ENCODE measurements around the gene PIP5K1C. TPM values are rescaled to one million over a fixed set of nuclear protein-coding genes. Genes with fewer than 3 reads are reported as not detected.

Gene PIP5K1C
- total and polyA plus RNA-seq, 5 donors: 31.4 to 48.3 (median 39.7) TPM

GRCh38 chr19:3604227-3604986 is 95.9 kb downstream of the PIP5K1C start:
- DNase-seq (peak in 1 of 3 donors; percentile 33), ATAC-seq (no peak)
- WGBS: 75% methylated on average over 27 of the region's 27 CpGs
- Histone ChIP-seq H3K9me3 (ENCODE audit: control insufficient read depth, low read length) (no peaks in the 10 kb centered on the region), H3K27ac (ENCODE audit: low read length) (no peak overlapping the region), H3K4me1 (ENCODE audit: control insufficient read depth, insufficient read depth, low read length) (peaks cover 3% of the 10 kb centered on the region), H3K27me3 (ENCODE audit: control insufficient read depth, insufficient read depth) (no peaks in the 10 kb centered on the region), H3K4me3 (ENCODE audit: low read length) (no peak overlapping the region)
- intact Hi-C loops (cut with DNase I): no loop called here

GRCh38 chr19:3603121-3603811 is 97.0 kb downstream of the PIP5K1C start:
- Histone ChIP-seq H3K4me3 (ENCODE audit: low read length) (no peak overlapping the region), H3K4me1 (ENCODE audit: control insufficient read depth, insufficient read depth, low read length) (peaks cover 3% of the 10 kb centered on the region), H3K9me3 (ENCODE audit: control insufficient read depth, low read length) (no peaks in the 10 kb centered on the region), H3K27ac (ENCODE audit: low read length) (no peak overlapping the region), H3K27me3 (ENCODE audit: control insufficient read depth, insufficient read depth) (no peaks in the 10 kb centered on the region)
- intact Hi-C loops (cut with DNase I): no loop called here
- ATAC-seq: no peak
- DNase-seq: peak in 1 of 3 donors; percentile 53
- 64% methylated on average over 23 of the region's 23 CpGs for WGBS

- ATAC-seq (no peak), DNase-seq (no peak)
- Histone ChIP-seq H3K4me3 (ENCODE audit: low read length) (no peak overlapping the region), H3K27me3 (ENCODE audit: control insufficient read depth, insufficient read depth) (no peaks in the 10 kb centered on the region), H3K27ac (ENCODE audit: low read length) (no peak overlapping the region), H3K9me3 (ENCODE audit: control insufficient read depth, low read length) (no peaks in the 10 kb centered on the region), H3K4me1 (ENCODE audit: control insufficient read depth, insufficient read depth, low read length) (no peaks in the 10 kb centered on the region)
- 78% methylated on average over 12 of the region's 12 CpGs for WGBS
- intact Hi-C loops (cut with DNase I): no loop called here
Measured at GRCh38 chr19:3601021-3601420, 99.2 kb downstream of the PIP5K1C start.

GRCh38 chr19:3599776-3600187 is 100.5 kb downstream of the PIP5K1C start:
- H3K27ac ChIP-seq (ENCODE audit: low read length): no peak overlapping the region
- DNase-seq: peak in 1 of 3 donors; percentile 53
- no peaks in the 10 kb centered on the region for H3K9me3 ChIP-seq (ENCODE audit: control insufficient read depth, low read length)
- WGBS: 90% methylated on average over 28 of the region's 28 CpGs
- peak in 1 of 2 donors; percentile 13 for ATAC-seq
- intact Hi-C loops (cut with DNase I): no loop called here
- H3K27me3 ChIP-seq (ENCODE audit: control insufficient read depth, insufficient read depth): no peaks in the 10 kb centered on the region
- no peak overlapping the region for H3K4me3 ChIP-seq (ENCODE audit: low read length)
- no peaks in the 10 kb centered on the region for H3K4me1 ChIP-seq (ENCODE audit: control insufficient read depth, insufficient read depth, low read length)

- DNase-seq (peak in 1 of 3 donors; percentile 49), ATAC-seq (no peak)
- no peak overlapping the region for H3K27ac ChIP-seq (ENCODE audit: low read length)
- H3K9me3 ChIP-seq (ENCODE audit: control insufficient read depth, low read length): no peaks in the 10 kb centered on the region
- no peaks in the 10 kb centered on the region for H3K27me3 ChIP-seq (ENCODE audit: control insufficient read depth, insufficient read depth)
- no peaks in the 10 kb centered on the region for H3K4me1 ChIP-seq (ENCODE audit: control insufficient read depth, insufficient read depth, low read length)
- intact Hi-C loops (cut with DNase I): no loop called here
- H3K4me3 ChIP-seq (ENCODE audit: low read length): no peak overlapping the region
- WGBS: 80% methylated on average over 34 of the region's 34 CpGs
Measured at GRCh38 chr19:3595521-3596061, 104.7 kb downstream of the PIP5K1C start.

GRCh38 chr19:3593156-3593555 is 107.1 kb downstream of the PIP5K1C start:
- DNase-seq (peak in 1 of 3 donors; percentile 33), ATAC-seq (peak in 1 of 2 donors; percentile 32)
- no peaks in the 10 kb centered on the region for H3K4me1 ChIP-seq (ENCODE audit: control insufficient read depth, insufficient read depth, low read length)
- no peaks in the 10 kb centered on the region for H3K27me3 ChIP-seq (ENCODE audit: control insufficient read depth, insufficient read depth)
- intact Hi-C loops (cut with DNase I): no loop called here
- H3K4me3 ChIP-seq (ENCODE audit: low read length): no peak overlapping the region
- WGBS: 45% methylated on average over 11 of the region's 11 CpGs
- no peaks in the 10 kb centered on the region for H3K9me3 ChIP-seq (ENCODE audit: control insufficient read depth, low read length)
- H3K27ac ChIP-seq (ENCODE audit: low read length): no peak overlapping the region

- no peak overlapping the region for H3K4me3 ChIP-seq (ENCODE audit: low read length)
- intact Hi-C loops (cut with DNase I): no loop called here
- no peak overlapping the region for H3K27ac ChIP-seq (ENCODE audit: low read length)
- 67% methylated on average over 9 of the region's 9 CpGs for WGBS
- no peaks in the 10 kb centered on the region for H3K4me1 ChIP-seq (ENCODE audit: control insufficient read depth, insufficient read depth, low read length)
- no peaks in the 10 kb centered on the region for H3K27me3 ChIP-seq (ENCODE audit: control insufficient read depth, insufficient read depth)
- DNase-seq (no peak), ATAC-seq (peak; percentile 68 to 71)
- H3K9me3 ChIP-seq (ENCODE audit: control insufficient read depth, low read length): no peaks in the 10 kb centered on the region
Measured at GRCh38 chr19:3591876-3592613, 108.2 kb downstream of the PIP5K1C start.

- no peak for DNase-seq
- Histone ChIP-seq H3K4me1 (ENCODE audit: control insufficient read depth, insufficient read depth, low read length) (no peaks in the 10 kb centered on the region), H3K4me3 (ENCODE audit: low read length) (no peak overlapping the region), H3K27ac (ENCODE audit: low read length) (no peak overlapping the region), H3K9me3 (ENCODE audit: control insufficient read depth, low read length) (no peaks in the 10 kb centered on the region), H3K27me3 (ENCODE audit: control insufficient read depth, insufficient read depth) (no peaks in the 10 kb centered on the region)
- WGBS: 89% methylated on average over 8 of the region's 8 CpGs
- no peak for ATAC-seq
- intact Hi-C loops (cut with DNase I): no loop called here
Measured at GRCh38 chr19:3590991-3591659, 109.1 kb downstream of the PIP5K1C start.

- no peak for DNase-seq
- no peaks in the 10 kb centered on the region for H3K9me3 ChIP-seq (ENCODE audit: control insufficient read depth, low read length)
- no peak overlapping the region for H3K4me3 ChIP-seq (ENCODE audit: low read length)
- WGBS: 97% methylated on average over 22 of the region's 22 CpGs
- no peak overlapping the region for H3K27ac ChIP-seq (ENCODE audit: low read length)
- no peaks in the 10 kb centered on the region for H3K27me3 ChIP-seq (ENCODE audit: control insufficient read depth, insufficient read depth)
- intact Hi-C loops (cut with DNase I): no loop called here
- H3K4me1 ChIP-seq (ENCODE audit: control insufficient read depth, insufficient read depth, low read length): no peaks in the 10 kb centered on the region
- ATAC-seq: no peak
Measured at GRCh38 chr19:3589949-3590348, 110.3 kb downstream of the PIP5K1C start.

- intact Hi-C loops (cut with DNase I): no loop called here
- H3K4me1 ChIP-seq (ENCODE audit: control insufficient read depth, insufficient read depth, low read length): no peaks in the 10 kb centered on the region
- 86% methylated on average over 11 of the region's 11 CpGs for WGBS
- H3K4me3 ChIP-seq (ENCODE audit: low read length): no peak overlapping the region
- no peaks in the 10 kb centered on the region for H3K27me3 ChIP-seq (ENCODE audit: control insufficient read depth, insufficient read depth)
- no peak overlapping the region for H3K27ac ChIP-seq (ENCODE audit: low read length)
- DNase-seq (no peak), ATAC-seq (no peak)
- H3K9me3 ChIP-seq (ENCODE audit: control insufficient read depth, low read length): no peaks in the 10 kb centered on the region
Measured at GRCh38 chr19:3589439-3589838, 110.8 kb downstream of the PIP5K1C start.
